Activated CD8-positive, alpha-beta memory T cell treated with anti-CD3 and anti-CD28 coated beads for 48 hours (primary cell): Measurements from ENCODE around the gene ACSL6.

Experiments
- DNase-seq, 3 experiments: peaks; one replicate each; pipeline ENCODE4 v3.0.0-alpha.2; 2020; ENCODE audit warnings: low read depth in 2 of 3, low spot score in 2 of 3

The ACSL6 gene, protein sequence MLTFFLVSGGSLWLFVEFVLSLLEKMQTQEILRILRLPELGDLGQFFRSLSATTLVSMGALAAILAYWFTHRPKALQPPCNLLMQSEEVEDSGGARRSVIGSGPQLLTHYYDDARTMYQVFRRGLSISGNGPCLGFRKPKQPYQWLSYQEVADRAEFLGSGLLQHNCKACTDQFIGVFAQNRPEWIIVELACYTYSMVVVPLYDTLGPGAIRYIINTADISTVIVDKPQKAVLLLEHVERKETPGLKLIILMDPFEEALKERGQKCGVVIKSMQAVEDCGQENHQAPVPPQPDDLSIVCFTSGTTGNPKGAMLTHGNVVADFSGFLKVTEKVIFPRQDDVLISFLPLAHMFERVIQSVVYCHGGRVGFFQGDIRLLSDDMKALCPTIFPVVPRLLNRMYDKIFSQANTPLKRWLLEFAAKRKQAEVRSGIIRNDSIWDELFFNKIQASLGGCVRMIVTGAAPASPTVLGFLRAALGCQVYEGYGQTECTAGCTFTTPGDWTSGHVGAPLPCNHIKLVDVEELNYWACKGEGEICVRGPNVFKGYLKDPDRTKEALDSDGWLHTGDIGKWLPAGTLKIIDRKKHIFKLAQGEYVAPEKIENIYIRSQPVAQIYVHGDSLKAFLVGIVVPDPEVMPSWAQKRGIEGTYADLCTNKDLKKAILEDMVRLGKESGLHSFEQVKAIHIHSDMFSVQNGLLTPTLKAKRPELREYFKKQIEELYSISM

DNA sequence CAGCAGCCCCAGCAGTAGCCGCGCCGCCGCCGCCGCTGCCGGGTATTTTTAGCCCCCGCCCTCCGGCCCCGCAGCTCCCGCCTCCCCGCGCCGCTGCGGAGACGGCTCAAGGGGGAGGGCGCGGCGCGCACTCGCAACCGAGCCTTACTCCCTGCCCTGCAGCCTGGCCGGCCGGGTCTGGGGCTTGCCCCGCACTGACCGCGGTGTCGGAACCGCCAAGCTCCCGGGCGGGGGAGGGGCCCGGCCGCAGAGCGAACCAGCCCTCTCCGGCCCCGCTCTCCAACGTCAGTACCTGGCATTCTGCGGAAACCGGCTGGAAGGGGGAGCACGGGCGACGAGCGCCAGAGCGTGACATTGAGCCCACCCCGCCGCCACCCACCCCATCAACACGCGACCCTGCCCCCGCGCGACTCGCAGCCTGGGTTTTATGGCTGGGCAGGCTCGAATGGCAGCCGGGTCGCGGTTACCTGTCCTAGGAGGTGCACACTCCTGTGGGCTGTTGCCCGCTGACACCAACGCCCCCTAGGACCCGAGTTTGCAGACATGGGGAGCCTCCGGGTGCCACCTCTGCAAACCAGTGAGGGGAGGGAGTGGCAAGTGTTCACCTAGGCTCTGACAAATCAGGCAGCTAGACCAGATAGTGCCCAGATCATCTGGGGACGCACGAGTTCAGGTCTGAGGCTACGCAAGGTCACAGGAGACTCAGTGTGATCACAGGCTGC is at the start of gene ACSL6:
Gene ACSL6 (minus strand): TSS at position 37 of the 722 bp plus-strand sequence. CDS start 105 bp downstream, outside the sequence.
- DNase-seq, result no peak

DNA sequence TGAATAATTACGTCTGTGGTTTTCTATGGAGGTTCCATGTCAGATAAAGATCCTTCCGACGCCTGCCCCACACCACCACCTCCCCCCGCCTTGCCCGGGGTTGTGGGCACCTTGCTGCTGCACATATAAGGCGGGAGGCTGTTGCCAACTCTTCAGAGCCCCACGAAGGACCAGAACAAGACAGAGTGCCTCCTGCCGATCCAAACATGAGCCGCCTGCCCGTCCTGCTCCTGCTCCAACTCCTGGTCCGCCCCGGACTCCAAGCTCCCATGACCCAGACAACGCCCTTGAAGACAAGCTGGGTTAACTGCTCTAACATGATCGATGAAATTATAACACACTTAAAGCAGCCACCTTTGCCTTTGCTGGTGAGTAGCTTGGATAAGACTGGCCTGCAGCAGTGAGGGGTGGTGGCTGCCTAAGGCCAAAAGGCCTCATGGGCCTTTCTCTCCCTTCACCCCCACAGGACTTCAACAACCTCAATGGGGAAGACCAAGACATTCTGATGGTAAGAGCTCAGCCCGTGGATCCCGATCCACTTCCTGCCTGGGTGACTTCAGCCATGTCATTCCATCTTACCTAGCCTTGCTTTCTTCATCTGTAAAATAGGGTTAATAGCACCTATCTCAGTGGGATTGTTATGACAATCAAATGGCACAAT is 49.2 kb upstream of the ACSL6 start, which contains the start of gene IL3:
Gene IL3 (plus strand): TSS at position 155 of the 661 bp plus-strand sequence. CDS start 52 bp downstream, at position 207.
- no peak for DNase-seq

DNA sequence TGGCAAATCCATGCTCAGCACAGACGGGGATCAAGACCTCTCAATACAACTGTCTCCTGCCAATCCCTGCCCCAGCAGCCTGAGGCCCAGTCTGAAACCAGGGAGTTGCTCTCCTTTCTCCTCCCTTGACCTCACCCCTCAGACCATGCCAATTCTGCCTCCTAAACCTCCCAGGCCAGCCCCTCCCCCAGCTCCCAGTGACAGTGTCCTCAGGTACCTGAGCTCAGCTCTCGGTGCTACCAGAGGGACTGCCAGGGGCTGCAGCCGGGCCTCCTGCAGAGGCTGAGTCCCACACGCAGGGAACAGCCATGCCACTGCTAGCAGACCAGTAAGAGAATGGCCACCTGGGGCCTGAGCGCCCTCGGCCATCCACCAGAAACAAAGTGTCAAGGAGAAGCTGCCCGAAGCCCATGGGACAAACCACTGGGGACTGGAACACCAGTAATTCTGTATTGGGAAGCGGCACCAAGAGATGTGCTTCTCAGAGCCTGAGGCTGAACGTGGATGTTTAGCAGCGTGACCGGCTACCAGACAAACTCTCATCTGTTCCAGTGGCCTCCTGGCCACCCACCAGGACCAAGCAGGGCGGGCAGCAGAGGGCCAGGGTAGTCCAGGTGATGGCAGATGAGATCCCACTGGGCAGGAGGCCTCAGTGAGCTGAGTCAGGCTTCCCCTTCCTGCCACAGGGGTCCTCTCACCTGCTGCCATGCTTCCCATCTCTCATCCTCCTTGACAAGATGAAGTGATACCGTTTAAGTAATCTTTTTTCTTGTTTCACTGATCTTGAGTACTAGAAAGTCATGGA is 48.4 kb upstream of the ACSL6 start:
- no peak for DNase-seq

DNA sequence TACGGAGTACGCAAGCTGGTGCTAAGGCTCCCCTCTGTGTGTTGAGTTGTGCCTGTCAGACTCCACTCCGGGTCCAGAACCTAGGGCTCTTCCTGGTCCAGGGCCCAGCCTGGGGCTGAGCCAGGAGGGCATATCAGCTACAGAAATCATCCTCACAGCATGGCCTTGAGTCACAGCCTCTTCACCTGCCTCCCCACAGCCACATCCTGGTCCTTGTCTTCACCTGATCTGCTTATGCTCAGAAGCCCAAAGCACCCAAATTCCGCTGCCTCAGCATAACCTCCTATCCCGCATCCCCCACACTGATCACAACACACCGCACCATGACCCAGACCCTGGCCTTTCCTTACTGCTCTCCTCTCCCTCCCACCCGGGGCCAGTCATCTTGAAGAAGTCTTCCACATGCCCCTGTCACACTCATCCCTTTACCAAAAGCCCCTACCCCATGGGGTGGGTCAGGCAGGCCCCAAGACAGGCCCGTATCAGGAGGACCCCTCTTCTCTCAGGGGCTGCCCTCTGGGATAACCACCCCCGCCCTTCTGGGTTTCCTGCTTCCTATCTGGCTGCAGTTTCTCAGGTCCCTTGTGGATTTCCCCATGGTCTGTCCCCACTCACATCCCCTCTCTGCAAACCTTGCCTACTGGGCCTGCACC is 47.7 kb upstream of the ACSL6 start:
- no peak for DNase-seq

DNA sequence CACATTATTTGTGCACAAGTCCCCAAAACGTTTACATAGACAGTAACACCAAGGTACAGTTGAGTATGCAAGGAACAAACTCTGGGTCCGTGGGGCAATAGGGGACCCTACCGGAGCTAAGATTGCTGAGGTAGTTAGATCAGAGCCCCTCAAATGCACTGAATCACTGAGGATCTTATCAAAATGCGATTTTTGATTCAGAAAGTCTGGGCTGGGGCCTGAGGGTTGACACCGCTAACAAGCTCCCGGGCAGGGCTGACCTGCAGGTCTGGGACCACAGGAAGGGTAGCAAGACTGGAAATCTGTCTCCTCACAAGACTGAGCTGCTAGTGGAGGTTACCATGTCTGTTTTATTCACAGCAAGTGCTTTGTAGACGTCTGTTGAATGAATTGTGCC is 47.2 kb upstream of the ACSL6 start:
- no peak for DNase-seq

DNA sequence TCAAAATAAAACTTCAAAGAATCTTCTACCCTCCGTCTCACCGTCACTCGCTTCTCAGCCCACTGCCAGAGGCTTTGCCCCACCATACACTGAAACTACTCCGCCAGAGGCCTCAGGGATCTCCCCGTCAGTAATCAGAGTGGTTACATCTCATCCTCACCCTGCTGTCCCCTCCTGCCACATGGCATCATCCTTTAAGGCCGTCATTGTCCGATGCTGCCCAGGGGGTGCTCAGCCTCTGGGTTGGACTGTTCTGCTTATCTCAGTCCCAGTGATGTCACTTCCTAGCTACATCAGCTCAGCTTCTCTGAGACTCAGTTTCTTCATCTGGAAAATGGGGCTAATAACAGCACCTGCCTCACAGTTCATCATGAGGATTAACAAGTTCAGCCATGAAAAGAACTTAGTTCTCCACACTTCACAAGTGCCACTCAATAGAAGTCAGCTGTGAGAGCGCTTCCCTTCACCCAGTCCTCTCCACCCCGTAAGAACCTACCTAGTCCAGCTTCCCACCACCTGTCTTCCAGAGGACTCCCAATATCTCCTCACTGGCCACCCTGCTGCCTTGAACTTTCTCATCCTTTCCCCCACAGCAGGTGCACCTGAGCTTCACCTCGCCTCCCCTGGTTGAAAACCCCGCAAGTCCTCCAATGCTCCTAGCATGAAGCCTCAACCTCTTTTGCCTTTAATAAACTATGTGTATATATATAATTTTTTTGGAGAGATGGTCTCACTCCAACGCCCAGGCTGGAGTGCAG is 46.2 kb upstream of the ACSL6 start:
- DNase-seq, result no peak

DNA sequence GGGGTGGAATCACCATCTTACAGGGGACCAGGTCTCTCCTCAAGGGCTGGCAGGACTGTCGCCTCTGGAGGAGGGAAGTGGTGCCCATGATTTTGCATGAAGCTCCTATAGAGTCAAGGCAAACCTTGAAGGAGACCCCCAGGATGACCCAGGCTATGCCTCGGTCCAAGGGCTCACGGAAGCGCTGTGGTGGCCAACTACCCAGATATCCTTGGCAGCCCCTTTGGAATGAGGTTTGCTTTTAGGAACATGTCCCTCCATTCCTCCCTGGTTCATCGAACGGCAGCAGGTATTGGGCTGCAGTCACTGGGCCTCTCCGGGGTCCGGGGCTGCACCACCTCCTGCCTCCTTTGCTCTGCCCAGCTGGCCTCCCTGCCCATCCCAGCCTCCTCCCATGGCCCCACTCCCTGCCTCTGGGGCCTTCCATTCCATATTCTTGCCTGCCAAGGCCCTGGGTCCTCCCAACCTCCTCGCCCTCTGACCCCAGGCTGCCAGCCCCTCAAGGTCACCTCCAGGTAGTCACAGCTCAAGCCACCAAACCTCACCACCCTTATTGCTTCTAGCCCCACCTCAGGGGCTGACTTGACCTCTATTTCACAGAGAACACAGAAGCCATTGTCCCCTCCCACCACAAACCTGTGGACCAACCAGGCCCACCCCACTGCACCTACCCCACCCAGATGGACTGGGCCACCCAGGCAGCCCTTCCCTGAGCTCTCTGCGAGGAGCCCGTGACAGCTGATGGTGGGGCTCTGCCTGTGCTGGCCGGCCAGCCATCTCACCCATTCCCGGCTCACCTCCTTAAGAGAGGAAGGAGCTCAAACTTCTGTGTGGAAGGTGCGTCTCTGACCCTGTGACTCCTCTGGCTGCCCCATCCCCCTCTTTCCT is 45.4 kb upstream of the ACSL6 start:
- no peak for DNase-seq

DNA sequence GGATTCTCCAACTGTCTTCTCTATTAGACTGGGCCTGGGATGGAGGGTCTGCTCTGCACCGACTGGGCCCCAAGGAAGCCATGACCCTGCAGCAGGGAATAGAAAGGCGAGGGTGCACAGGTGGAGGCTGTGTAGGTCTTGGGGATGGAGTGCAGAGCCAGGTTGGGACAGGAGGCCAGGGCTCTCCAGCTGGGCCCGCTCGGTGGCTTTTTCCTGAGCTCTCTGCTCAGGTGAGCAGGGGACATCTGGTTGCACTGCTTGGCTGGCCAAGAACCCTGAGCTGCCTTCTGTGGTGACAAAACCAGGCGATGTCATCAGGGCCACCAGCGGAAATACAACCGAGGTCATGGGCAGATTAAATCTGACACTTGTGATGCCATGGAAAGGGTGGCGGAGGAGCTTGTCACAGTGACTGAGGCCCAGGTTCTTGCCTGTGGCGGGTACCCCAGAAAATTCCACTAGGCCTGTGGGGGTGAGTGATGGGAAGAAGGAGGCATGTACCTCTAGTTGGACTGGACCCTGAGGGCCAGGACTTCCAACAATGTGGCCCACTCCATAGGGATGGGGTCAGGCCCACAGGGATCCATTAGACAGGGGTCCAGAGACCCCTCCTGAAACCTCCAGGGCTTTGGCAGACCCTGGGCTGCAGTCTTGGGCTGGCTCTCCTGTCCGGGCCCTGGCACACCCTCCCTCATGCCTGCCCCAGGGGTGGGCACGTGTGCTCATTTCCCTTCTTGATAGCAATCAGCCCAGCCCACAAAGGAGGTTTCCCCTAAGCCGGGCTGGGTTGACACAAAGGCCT is 44.6 kb upstream of the ACSL6 start:
- DNase-seq, result no peak

DNA sequence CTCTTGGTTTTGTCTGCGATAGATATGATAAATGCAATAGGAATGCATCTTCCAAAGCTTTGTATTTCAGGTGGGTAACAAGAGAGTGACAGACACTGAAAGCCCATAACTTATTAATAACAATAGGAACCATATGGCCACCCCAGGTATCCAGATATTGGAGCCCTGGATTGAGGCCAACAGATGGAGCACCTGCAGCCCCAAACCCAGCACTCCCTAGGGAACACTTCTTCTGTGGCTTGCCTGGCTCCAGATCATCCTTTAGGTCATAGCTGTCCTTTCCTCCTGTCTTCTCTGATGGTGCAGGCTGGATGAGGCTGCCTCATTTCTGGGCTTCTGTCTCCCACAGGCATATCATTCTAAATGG is 44.0 kb upstream of the ACSL6 start:
- no peak for DNase-seq

DNA sequence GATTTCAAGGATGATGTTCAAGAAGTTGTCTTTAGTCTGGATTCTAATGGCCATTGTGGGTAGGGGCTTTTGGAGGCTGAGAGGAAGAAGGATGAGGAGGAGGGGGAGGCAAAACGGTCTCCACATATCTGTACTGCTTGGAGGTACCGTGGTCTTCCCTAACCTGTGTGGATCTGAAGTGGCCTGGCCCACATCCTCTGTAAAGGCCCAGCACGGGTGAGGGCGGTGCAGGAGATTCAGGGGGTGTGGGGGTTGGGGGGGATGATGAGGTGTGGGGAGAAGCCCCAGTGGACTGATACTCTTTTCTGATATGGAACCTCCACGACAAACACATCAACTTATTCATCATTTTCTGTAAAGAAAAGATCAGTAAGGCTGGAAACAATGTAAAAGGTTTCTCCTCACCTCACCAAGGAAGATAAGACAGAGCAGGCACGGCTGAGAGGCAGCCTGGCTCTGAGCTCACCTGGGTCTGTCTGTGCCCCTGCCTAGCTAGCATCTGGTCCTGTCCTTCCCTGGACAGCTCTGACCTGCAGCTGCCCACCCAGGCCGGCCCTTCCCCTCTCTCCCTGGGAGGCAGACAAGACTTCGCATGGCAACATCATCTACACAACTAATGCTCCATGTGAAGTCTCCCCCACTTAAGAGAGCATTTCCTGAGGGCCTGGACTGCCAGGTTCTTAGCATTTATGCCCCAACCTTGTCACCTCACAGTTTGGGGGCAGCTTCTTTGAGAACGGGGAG is 43.4 kb upstream of the ACSL6 start:
- DNase-seq, result no peak

DNA sequence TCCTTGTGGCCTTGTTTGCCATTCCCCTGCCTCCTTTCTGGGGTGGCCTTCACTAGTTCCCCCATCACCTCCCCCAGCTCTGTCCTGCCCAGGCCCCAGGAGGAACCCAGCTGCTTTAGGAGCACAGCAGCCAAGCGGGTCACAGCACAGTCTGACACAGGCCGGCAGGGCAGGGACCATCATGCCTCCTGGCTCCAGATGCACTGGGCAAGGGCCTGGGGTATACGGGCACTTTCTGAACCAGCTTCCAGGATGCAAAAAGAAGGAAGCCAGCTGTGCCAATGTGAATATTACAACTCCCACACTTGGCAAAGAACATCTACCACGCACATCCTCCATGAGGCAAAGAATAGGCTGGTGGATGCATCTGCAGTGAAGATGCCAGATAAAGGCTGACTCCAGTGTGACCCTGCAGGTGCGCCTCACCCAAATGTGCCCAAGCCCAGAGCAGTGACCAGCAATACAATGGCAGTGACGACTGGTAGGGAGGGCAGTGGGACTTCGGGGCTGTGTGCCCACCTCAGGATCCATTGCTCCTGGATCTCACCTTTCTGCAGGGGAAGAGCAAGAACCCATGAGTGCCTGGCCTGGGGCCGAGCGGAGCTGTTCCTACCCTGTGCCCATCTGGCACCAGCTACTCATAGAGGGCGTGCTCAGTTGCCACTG is 42.7 kb upstream of the ACSL6 start:
- no peak for DNase-seq

DNA sequence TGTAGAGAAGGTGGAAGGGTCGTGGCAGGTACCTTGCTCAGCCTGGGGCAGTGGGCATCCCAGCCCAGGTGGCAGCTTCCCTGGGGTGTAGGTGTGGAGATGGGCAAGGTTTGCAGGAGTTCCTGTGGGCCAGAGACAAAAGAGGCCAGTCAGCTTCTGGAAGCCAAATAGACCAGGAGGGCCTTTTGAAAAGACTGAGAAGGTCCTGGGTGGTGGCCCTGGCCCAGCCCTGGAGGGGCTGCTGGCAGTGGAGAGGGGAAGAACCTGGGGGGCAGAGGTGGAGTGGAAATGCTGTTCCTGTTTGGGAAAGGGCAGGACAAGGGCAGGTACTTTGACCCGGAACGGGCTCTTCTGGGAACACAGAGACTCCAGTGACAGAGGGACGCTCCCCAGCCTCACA is 42.0 kb upstream of the ACSL6 start:
- no peak for DNase-seq

DNA sequence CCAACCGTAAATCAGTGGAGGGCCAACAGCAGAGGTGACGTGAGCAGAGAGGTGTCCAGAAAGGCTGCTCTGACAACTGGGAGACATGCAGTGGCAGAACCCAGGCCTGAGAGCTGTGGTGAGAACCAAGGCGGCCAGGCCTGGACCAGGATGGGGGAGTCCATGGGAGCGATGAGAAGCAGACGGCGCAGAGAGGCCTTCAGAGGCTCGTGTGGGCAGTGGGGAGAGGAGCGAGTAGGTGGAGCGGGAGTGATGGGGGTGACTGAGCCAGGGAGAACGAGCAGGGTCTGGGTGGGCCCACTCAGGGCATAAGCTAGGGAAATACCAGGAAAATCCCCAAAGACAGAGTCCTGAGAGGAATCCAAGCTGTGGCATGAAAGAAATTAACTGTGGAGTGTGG is 41.1 kb upstream of the ACSL6 start:
- DNase-seq, result no peak

DNA sequence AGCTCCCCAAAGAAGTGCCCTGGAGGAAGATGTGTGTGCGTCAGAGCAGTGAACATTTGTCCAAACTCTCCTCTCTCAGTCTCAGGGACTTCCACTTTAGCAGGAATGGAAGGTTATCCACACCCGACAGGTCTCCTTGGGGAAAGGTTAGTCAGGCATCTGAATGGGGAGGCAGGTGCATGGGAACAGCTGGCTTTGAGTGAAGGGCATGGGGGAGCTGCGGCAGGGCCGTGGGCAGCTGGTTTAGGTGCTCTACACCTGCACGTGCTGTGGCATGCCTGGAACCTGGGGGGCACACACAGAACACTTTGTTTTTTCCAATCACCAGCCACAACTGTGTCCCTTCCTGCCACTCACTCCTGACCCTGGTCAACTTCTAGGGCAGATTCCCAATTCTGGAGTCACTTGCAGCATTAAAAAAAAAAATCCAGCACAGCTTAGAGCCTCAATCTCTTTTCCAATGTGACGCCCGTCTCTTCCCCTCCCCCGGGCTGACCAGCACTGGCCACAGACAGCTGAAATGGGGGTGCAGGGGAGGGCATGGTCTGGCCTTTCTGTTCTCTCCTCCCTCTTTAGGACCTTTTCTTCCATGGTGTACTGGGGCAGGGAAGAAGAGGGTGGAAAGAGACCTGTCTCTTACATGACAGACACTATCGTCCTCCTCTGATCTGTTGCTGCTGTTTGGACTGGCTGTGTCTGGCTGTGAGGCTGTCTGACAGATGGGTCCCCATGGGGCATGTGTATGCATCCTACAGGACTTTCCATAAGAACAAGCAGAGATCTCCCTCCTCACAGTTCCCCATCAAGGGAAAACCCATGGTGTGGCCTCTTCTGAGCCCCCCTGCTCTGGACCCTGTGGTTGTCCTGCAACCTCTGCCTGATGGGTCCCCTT is 39.4 kb upstream of the ACSL6 start:
- no peak for DNase-seq

DNA sequence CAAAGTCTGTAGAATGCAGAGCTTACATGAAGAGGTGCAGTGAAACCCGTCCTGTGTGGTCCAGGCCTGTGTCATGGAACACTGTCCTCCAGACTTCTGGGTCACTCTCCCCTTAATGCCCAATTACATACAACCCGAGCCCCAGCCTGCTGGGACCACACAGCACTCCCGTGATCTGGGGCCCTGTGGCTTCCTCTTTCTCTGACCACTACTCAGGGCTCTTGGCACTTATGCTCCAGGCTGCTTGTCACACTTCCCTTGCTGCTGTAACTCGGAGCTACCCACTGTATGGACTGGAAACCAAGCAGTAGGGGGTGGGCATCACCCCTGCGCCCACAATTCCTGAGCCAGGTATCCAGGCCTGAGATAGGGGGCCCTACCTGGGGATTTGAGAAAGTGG is 38.7 kb upstream of the ACSL6 start:
- no peak for DNase-seq
